OCI-LY7 (cell line): ENCODE measurements around the gene TANC1.

ENCODE experiments used
- EZH2phosphoT487 ChIP-seq: fragments of 200-600 bp; sonication (generic); IDR thresholded peaks from 2 replicates; pipeline ENCODE4 v1.6.1; 2018; ENCODE audit warnings: low read depth, borderline replicate concordance, mild to moderate bottlenecking, mixed run types, antibody characterized with exemption, low read length, moderate library complexity, mixed read lengths
- TF ChIP-seq, protein P1 (sequence below): fragments of 200-600 bp; sonication (generic); conservative IDR thresholded peaks from 2 replicates; pipeline ENCODE4 v1.5.1; 2014; ENCODE audit warnings: mild to moderate bottlenecking, antibody characterized with exemption, low read length, moderate library complexity, mixed read lengths

GRCh38 chr2:159015823-159016222 is 47.4 kb downstream of the TANC1 start:
- TF ChIP-seq, protein P1, sequence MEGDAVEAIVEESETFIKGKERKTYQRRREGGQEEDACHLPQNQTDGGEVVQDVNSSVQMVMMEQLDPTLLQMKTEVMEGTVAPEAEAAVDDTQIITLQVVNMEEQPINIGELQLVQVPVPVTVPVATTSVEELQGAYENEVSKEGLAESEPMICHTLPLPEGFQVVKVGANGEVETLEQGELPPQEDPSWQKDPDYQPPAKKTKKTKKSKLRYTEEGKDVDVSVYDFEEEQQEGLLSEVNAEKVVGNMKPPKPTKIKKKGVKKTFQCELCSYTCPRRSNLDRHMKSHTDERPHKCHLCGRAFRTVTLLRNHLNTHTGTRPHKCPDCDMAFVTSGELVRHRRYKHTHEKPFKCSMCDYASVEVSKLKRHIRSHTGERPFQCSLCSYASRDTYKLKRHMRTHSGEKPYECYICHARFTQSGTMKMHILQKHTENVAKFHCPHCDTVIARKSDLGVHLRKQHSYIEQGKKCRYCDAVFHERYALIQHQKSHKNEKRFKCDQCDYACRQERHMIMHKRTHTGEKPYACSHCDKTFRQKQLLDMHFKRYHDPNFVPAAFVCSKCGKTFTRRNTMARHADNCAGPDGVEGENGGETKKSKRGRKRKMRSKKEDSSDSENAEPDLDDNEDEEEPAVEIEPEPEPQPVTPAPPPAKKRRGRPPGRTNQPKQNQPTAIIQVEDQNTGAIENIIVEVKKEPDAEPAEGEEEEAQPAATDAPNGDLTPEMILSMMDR, result no peak
- no peak for TF ChIP-seq EZH2phosphoT487
